Neural cell (in vitro differentiated cells): ENCODE measurements around the gene PRKCG.

Experiments used
- CTCF ChIP-seq: fragments of 450-650 bp; IDR thresholded peaks from 2 replicates; pipeline ENCODE4 v1.5.1; 2014; ENCODE audit warnings: antibody characterized with exemption, mild to moderate bottlenecking, moderate library complexity; ENCODE audit not compliant: poor library complexity, severe bottlenecking
- POLR2AphosphoS5 ChIP-seq: IDR thresholded peaks from 2 replicates; pipeline ENCODE4 v1.6.1; 2012
- RAD21 ChIP-seq: fragments of 450-650 bp; conservative IDR thresholded peaks from 2 replicates; pipeline ENCODE4 v1.6.1; 2014; ENCODE audit warnings: antibody characterized with exemption, mild to moderate bottlenecking, moderate library complexity
- REST ChIP-seq: IDR thresholded peaks from 2 replicates; pipeline ENCODE4 v1.6.1; 2012; ENCODE audit warnings: borderline replicate concordance

- TF ChIP-seq CTCF = no peak
- no peak for TF ChIP-seq RAD21
- TF ChIP-seq POLR2AphosphoS5 = no peak
- TF ChIP-seq REST = no peak
These were observed 5.3 kb upstream of the PRKCG start for GRCh38 chr19:53876651-53877224.
